Mesendoderm (in vitro differentiated cells): ENCODE data around the gene TUBB6.

Experiments used
- DNase-seq: peaks from one replicate; pipeline ENCODE4 v3.0.0; 2013
- H2AK5ac ChIP-seq: 2 replicates; pipeline ENCODE4 v1.6.1; 2013; ENCODE audit warnings: low read length, inconsistent platforms
- H2BK120ac ChIP-seq: 2 replicates; pipeline ENCODE4 v1.6.1; 2013; ENCODE audit warnings: low read depth, mild to moderate bottlenecking, low read length, moderate library complexity, mixed read lengths
- H2BK15ac ChIP-seq: replicated peaks from 2 replicates; pipeline ENCODE4 v1.6.1; 2013; ENCODE audit warnings: low read depth, mild to moderate bottlenecking, moderate library complexity
- H2BK5ac ChIP-seq: 2 replicates; pipeline ENCODE4 v1.6.1; 2013; ENCODE audit warnings: low read length, inconsistent platforms
- H3K18ac ChIP-seq: 2 replicates; pipeline ENCODE4 v1.6.1; 2013; ENCODE audit warnings: mild to moderate bottlenecking, low read length, mixed read lengths
- H3K23ac ChIP-seq: one replicate; pipeline ENCODE4 v1.6.1; 2013; ENCODE audit warnings: low read length
- H3K27ac ChIP-seq: 2 replicates; pipeline ENCODE4 v1.5.1; 2013; ENCODE audit warnings: low read depth, mild to moderate bottlenecking, inconsistent platforms, low read length, moderate library complexity
- H3K27me3 ChIP-seq: 2 replicates; pipeline ENCODE4 v1.6.1; 2013; ENCODE audit warnings: low read length, control low read depth, mild to moderate bottlenecking, inconsistent platforms; ENCODE audit not compliant: insufficient read depth, poor library complexity
- H3K36me3 ChIP-seq: 2 replicates; pipeline ENCODE4 v1.6.1; 2013; ENCODE audit warnings: low read length, inconsistent platforms; ENCODE audit not compliant: control insufficient read depth, insufficient read depth
- H3K4ac ChIP-seq: one replicate; pipeline ENCODE4 v1.6.1; 2013; ENCODE audit warnings: low read depth, mild to moderate bottlenecking, low read length, moderate library complexity
- H3K4me1 ChIP-seq: 2 replicates; pipeline ENCODE4 v1.6.1; 2013; ENCODE audit warnings: low read depth, low read length, inconsistent platforms; ENCODE audit not compliant: control insufficient read depth
- H3K4me2 ChIP-seq: 2 replicates; pipeline ENCODE4 v1.6.1; 2013; ENCODE audit warnings: low read length
- H3K4me3 ChIP-seq: 2 replicates; pipeline ENCODE4 v1.5.1; 2013; ENCODE audit warnings: mild to moderate bottlenecking, low read length
- H3K56ac ChIP-seq: one replicate; pipeline ENCODE4 v1.6.1; 2013; ENCODE audit warnings: low read length
- H3K79me1 ChIP-seq: 2 replicates; pipeline ENCODE4 v1.6.1; 2013; ENCODE audit warnings: low read length, inconsistent platforms
- H3K79me2 ChIP-seq: 2 replicates; pipeline ENCODE4 v1.6.1; 2013; ENCODE audit warnings: mild to moderate bottlenecking, low read length; ENCODE audit not compliant: control insufficient read depth, insufficient read depth
- H3K9ac ChIP-seq: 2 replicates; pipeline ENCODE4 v1.6.1; 2013; ENCODE audit warnings: low read length, inconsistent platforms
- H4K5ac ChIP-seq: one replicate; pipeline ENCODE4 v1.6.1; 2013; ENCODE audit warnings: low read length
- H4K8ac ChIP-seq: one replicate; pipeline ENCODE4 v1.6.1; 2013; ENCODE audit warnings: low read depth, mild to moderate bottlenecking, control low read depth, low read length, moderate library complexity
- WGBS: extraction: QIAGEN DNeasy Blood & Tissue Kit; methylation state at CpG from one replicate; pipeline ENCODE4 v1.1.7; 2013; ENCODE audit warnings: low lambda C conversion rate, missing lambda C conversion rate; ENCODE audit not compliant: insufficient coverage; ENCODE audit errors: extremely low coverage; 5-methylcytosine and 5-hydroxymethylcytosine counted together

Gene TUBB6

GRCh38 chr18:12342661-12343060 lies 34.6 kb downstream of the TUBB6 start:
- H3K79me2 ChIP-seq, result no peaks in the 10 kb centered on the region
- H3K27me3 ChIP-seq, result no peaks in the 10 kb centered on the region
- no peaks in the 10 kb centered on the region for H3K79me1 ChIP-seq
- H3K18ac ChIP-seq, result no peak overlapping the region
- no peaks in the 10 kb centered on the region for H3K4me1 ChIP-seq
- no peak overlapping the region for H3K4me2 ChIP-seq
- DNase-seq, result no peak
- H3K4ac ChIP-seq, result no peak overlapping the region
- H2BK120ac ChIP-seq, result no peak overlapping the region
- no peak overlapping the region for H3K4me3 ChIP-seq
- H4K8ac ChIP-seq, result no peak overlapping the region
- H2AK5ac ChIP-seq, result no peak overlapping the region
- whole genome bisulfite sequencing, result no CpG with 5 or more reads among the region's 4 CpGs
- no peak overlapping the region for H2BK5ac ChIP-seq
- no peak overlapping the region for H3K23ac ChIP-seq
- no peak overlapping the region for H2BK15ac ChIP-seq
- no peak overlapping the region for H3K27ac ChIP-seq
- peaks cover 20% of the 10 kb centered on the region for H3K36me3 ChIP-seq
- H4K5ac ChIP-seq, result no peak overlapping the region
- H3K56ac ChIP-seq, result no peak overlapping the region
- no peak overlapping the region for H3K9ac ChIP-seq

DNA sequence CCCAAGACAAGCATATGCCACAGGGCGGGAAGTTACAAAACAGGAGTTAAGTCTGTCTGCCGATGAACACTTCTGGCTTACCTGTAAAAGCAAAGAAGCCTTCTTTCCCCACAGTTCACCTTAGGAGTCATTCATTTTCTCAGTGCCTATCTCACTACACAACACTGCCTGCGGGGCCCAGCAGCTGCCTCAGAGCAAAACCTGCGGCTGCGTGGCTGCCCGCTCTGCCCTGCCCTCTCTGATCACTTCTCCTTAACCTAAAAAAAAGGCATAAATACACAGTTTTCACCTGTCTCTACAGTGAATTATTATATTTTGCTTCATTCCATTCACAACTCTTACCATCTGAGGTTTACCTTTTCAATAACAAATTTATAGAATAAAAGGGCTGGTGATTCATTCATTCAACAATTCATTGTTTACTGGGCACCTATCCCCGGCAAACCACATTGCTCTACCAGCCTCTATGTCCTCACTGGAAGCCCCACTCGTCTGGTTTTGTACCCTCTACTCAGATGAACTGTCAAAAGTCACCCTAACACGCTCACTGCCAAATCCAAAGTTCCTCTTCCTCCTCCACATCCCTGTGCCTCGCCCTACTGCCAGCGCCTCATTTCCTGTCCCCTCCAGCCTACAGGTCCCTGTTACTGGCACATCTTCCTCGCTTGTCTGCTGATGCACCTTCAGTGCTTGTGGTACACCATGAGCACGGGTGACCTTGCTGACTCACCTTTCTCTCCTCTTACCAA lies 37.6 kb downstream of the TUBB6 start:
- H3K36me3 ChIP-seq, result peaks cover 25% of the 10 kb centered on the region
- DNase-seq, result no peak
- no peak overlapping the region for H3K27ac ChIP-seq
- H2BK5ac ChIP-seq, result no peak overlapping the region
- H3K27me3 ChIP-seq, result no peaks in the 10 kb centered on the region
- no peak overlapping the region for H3K9ac ChIP-seq
- no peak overlapping the region for H3K23ac ChIP-seq
- no peak overlapping the region for H2BK15ac ChIP-seq
- no peak overlapping the region for H4K8ac ChIP-seq
- H3K18ac ChIP-seq, result no peak overlapping the region
- H3K4me3 ChIP-seq, result no peak overlapping the region
- H3K4me2 ChIP-seq, result no peak overlapping the region
- H2AK5ac ChIP-seq, result no peak overlapping the region
- no CpG with 5 or more reads among the region's 13 CpGs for WGBS
- no peaks in the 10 kb centered on the region for H3K79me2 ChIP-seq
- no peak overlapping the region for H2BK120ac ChIP-seq
- no peak overlapping the region for H4K5ac ChIP-seq
- no peak overlapping the region for H3K4ac ChIP-seq
- no peaks in the 10 kb centered on the region for H3K4me1 ChIP-seq
- no peaks in the 10 kb centered on the region for H3K79me1 ChIP-seq
- H3K56ac ChIP-seq, result no peak overlapping the region

- no peak overlapping the region for H3K4me3 ChIP-seq
- H3K4ac ChIP-seq, result no peak overlapping the region
- H3K4me1 ChIP-seq, result no peaks in the 10 kb centered on the region
- no peak overlapping the region for H2BK15ac ChIP-seq
- H3K18ac ChIP-seq, result no peak overlapping the region
- H2AK5ac ChIP-seq, result no peak overlapping the region
- H4K8ac ChIP-seq, result no peak overlapping the region
- no peak overlapping the region for H3K9ac ChIP-seq
- H2BK120ac ChIP-seq, result no peak overlapping the region
- DNase-seq, result no peak
- H3K27me3 ChIP-seq, result no peaks in the 10 kb centered on the region
- no peak overlapping the region for H3K23ac ChIP-seq
- no peaks in the 10 kb centered on the region for H3K79me2 ChIP-seq
- H3K36me3 ChIP-seq, result peaks cover 25% of the 10 kb centered on the region
- no peak overlapping the region for H3K4me2 ChIP-seq
- H3K79me1 ChIP-seq, result no peaks in the 10 kb centered on the region
- no peak overlapping the region for H4K5ac ChIP-seq
- no peak overlapping the region for H3K56ac ChIP-seq
- no CpG with 5 or more reads among the region's 7 CpGs for WGBS
- no peak overlapping the region for H3K27ac ChIP-seq
- no peak overlapping the region for H2BK5ac ChIP-seq
Measured at GRCh38 chr18:12346240-12346565, 38.2 kb downstream of the TUBB6 start.

DNA sequence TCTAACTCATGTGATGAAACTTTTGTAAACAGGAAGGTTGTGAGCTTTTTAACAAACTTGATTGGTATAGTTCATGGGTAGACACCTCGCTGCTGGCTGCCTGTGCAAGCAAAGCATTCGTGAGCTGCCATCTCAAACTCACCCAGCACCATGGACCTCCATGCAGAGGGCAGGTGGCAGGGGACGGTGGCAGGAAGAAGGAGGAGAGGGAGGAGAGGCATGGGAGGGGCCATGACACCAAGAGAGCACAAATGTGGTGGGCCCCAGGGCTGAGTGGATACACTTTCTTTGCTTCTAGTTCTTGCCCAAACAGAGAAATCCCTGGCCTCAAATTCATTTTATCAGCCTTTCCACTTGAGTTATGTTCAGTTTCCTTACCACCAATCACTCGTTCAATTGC lies 39.9 kb downstream of the TUBB6 start:
- Histone ChIP-seq H3K27ac (no peak overlapping the region), H4K5ac (no peak overlapping the region), H3K27me3 (no peaks in the 10 kb centered on the region), H3K4me2 (no peak overlapping the region), H3K9ac (no peak overlapping the region), H3K4ac (no peak overlapping the region), H3K79me2 (no peaks in the 10 kb centered on the region), H3K36me3 (peaks cover 21% of the 10 kb centered on the region), H3K56ac (no peak overlapping the region), H3K4me1 (no peaks in the 10 kb centered on the region), H3K23ac (no peak overlapping the region), H3K18ac (no peak overlapping the region), H3K79me1 (no peaks in the 10 kb centered on the region), H4K8ac (no peak overlapping the region), H3K4me3 (no peak overlapping the region), H2BK15ac (no peak overlapping the region), H2BK120ac (no peak overlapping the region), H2BK5ac (no peak overlapping the region), H2AK5ac (no peak overlapping the region)
- no peak for DNase-seq
- no CpG with 5 or more reads among the region's 4 CpGs for WGBS

- Histone ChIP-seq H3K18ac (no peak overlapping the region), H3K36me3 (peaks cover 15% of the 10 kb centered on the region), H3K27ac (no peak overlapping the region), H4K8ac (no peak overlapping the region), H3K23ac (no peak overlapping the region), H3K4me3 (no peak overlapping the region), H3K9ac (no peak overlapping the region), H2BK15ac (no peak overlapping the region), H2BK120ac (no peak overlapping the region), H2AK5ac (no peak overlapping the region), H3K79me1 (peaks cover 4% of the 10 kb centered on the region), H3K4ac (no peak overlapping the region), H3K27me3 (no peaks in the 10 kb centered on the region), H3K4me1 (no peaks in the 10 kb centered on the region), H3K4me2 (no peak overlapping the region), H3K79me2 (no peaks in the 10 kb centered on the region), H3K56ac (no peak overlapping the region), H2BK5ac (no peak overlapping the region), H4K5ac (no peak overlapping the region)
- DNase-seq, result no peak
- no CpG with 5 or more reads among the region's 5 CpGs for WGBS
Measured at GRCh38 chr18:12352188-12352587, 44.1 kb downstream of the TUBB6 start.

- H3K9ac ChIP-seq, result no peak overlapping the region
- no peak overlapping the region for H3K18ac ChIP-seq
- no peaks in the 10 kb centered on the region for H3K27me3 ChIP-seq
- no peak overlapping the region for H2BK120ac ChIP-seq
- H4K5ac ChIP-seq, result no peak overlapping the region
- no peaks in the 10 kb centered on the region for H3K4me1 ChIP-seq
- H3K4ac ChIP-seq, result no peak overlapping the region
- no peak overlapping the region for H3K23ac ChIP-seq
- H3K36me3 ChIP-seq, result peaks cover 8% of the 10 kb centered on the region
- H3K4me2 ChIP-seq, result no peak overlapping the region
- H3K56ac ChIP-seq, result no peak overlapping the region
- no peaks in the 10 kb centered on the region for H3K79me2 ChIP-seq
- no peak overlapping the region for H2BK5ac ChIP-seq
- no CpG with 5 or more reads among the region's 5 CpGs for WGBS
- peaks cover 6% of the 10 kb centered on the region for H3K79me1 ChIP-seq
- H4K8ac ChIP-seq, result no peak overlapping the region
- no peak overlapping the region for H2BK15ac ChIP-seq
- no peak overlapping the region for H2AK5ac ChIP-seq
- H3K27ac ChIP-seq, result no peak overlapping the region
- no peak for DNase-seq
- no peak overlapping the region for H3K4me3 ChIP-seq
Measured at GRCh38 chr18:12359515-12359927, 51.5 kb downstream of the TUBB6 start.
